ENCODE results near the gene USE1. TPM values are rescaled to one million over a fixed set of nuclear protein-coding genes. Genes with fewer than 3 reads are reported as not detected.

Gene USE1
- total RNA-seq, 4 donors from 2014 or later, result 17.3 to 25.2 (median 21.6) TPM

DNA sequence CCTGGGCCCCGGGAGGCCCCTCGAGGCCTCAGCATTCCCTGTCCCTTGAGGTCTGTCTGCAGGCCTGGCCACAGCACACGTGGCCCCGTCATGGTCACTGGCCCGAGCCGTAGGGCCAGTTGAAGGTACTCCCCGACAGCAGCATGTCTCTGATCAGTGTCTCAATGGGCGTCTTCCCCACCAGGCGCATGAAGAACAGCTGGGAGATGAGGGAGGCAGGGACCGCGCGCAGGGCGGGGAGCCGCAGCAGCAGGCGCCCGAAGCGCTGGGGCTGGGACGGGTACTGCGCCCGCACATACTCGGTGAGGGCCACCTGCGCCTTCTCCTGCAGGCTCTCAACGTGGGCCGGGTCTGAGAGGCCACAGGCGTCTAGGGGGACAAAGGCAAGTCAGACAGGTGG, 17.1 kb downstream of the USE1 start:
- Histone ChIP-seq H3K4me3 (no peak overlapping the region), H3K4me1 (peaks cover 35% of the 10 kb centered on the region), H3K9me3 (no peaks in the 10 kb centered on the region), H3K27ac (no peak overlapping the region), H3K27me3 (no peaks in the 10 kb centered on the region), H3K36me3 (peaks cover 23% of the 10 kb centered on the region)
- WGBS, result 87% methylated on average over 24 of the region's 25 CpGs
- TF ChIP-seq POLR2AphosphoS5 (IDR thresholded peaks at IDR 0.05) (no peak), POLR2A (IDR thresholded peaks at IDR 0.05) (no peak), EP300 (IDR thresholded peaks at IDR 0.05) (no peak)
- TF ChIP-seq, protein P1, sequence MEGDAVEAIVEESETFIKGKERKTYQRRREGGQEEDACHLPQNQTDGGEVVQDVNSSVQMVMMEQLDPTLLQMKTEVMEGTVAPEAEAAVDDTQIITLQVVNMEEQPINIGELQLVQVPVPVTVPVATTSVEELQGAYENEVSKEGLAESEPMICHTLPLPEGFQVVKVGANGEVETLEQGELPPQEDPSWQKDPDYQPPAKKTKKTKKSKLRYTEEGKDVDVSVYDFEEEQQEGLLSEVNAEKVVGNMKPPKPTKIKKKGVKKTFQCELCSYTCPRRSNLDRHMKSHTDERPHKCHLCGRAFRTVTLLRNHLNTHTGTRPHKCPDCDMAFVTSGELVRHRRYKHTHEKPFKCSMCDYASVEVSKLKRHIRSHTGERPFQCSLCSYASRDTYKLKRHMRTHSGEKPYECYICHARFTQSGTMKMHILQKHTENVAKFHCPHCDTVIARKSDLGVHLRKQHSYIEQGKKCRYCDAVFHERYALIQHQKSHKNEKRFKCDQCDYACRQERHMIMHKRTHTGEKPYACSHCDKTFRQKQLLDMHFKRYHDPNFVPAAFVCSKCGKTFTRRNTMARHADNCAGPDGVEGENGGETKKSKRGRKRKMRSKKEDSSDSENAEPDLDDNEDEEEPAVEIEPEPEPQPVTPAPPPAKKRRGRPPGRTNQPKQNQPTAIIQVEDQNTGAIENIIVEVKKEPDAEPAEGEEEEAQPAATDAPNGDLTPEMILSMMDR (IDR thresholded peaks at IDR 0.05), result no peak
- no peak for DNase-seq (ENCODE audit: low spot score in 2 of 2)

DNA sequence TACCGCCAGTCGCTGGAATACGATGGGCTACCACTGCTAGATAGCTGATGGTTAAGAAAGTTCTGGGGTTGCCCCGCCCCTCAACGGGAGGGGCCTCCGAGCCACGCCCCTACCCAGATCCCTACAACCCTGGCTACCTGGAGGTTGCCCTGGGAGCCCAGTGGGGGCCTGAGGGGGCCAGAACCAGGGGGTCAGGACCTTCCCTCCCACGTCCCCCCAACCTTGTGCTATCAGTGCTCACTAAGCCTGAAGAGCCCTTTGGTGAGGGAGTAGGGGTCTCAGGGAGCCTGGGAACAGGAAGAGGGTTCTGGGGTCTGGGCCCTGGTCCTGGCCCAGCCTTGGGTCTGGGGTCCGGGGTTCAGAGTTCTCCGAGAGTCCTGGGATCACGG, 19.7 kb downstream of the USE1 start:
- Histone ChIP-seq H3K4me3 (peak overlapping the region; percentile 59), H3K36me3 (peaks cover 32% of the 10 kb centered on the region), H3K4me1 (peaks cover 30% of the 10 kb centered on the region), H3K27ac (peak overlapping the region; percentile 40), H3K27me3 (no peaks in the 10 kb centered on the region), H3K9me3 (no peaks in the 10 kb centered on the region)
- TF ChIP-seq POLR2AphosphoS5 (IDR thresholded peaks at IDR 0.05) (no peak), POLR2A (IDR thresholded peaks at IDR 0.05) (no peak), EP300 (IDR thresholded peaks at IDR 0.05) (no peak)
- TF ChIP-seq, protein P1 (IDR thresholded peaks at IDR 0.05), result no peak
- DNase-seq (ENCODE audit: low spot score in 2 of 2), result no peak
- 19% methylated on average over 7 of the region's 11 CpGs for WGBS

GRCh38 chr19:17235300-17235970, 20.3 kb downstream of the USE1 start:
- Histone ChIP-seq H3K36me3 (peaks cover 37% of the 10 kb centered on the region), H3K4me3 (peak overlapping the region; percentile 59), H3K9me3 (no peaks in the 10 kb centered on the region), H3K4me1 (peaks cover 30% of the 10 kb centered on the region), H3K27me3 (no peaks in the 10 kb centered on the region), H3K27ac (peak overlapping the region; percentile 40)
- WGBS, result no CpG with 5 or more reads among the region's 80 CpGs
- TF ChIP-seq, protein P1 (IDR thresholded peaks at IDR 0.05), result peak; percentile 19 to 62
- no peak for TF ChIP-seq POLR2AphosphoS5 (IDR thresholded peaks at IDR 0.05)
- DNase-seq (ENCODE audit: low spot score in 2 of 2), result no peak

- 9% methylated on average over 17 of the region's 27 CpGs for WGBS
- peaks cover 30% of the 10 kb centered on the region for H3K4me1 ChIP-seq
- TF ChIP-seq POLR2AphosphoS5 (IDR thresholded peaks at IDR 0.05), result no peak
- TF ChIP-seq EP300 (IDR thresholded peaks at IDR 0.05), result no peak
- TF ChIP-seq POLR2A (IDR thresholded peaks at IDR 0.05), result no peak
- TF ChIP-seq, protein P1 (IDR thresholded peaks at IDR 0.05), result no peak
- no peak for DNase-seq (ENCODE audit: low spot score in 2 of 2)
- peaks cover 45% of the 10 kb centered on the region for H3K36me3 ChIP-seq
- H3K27me3 ChIP-seq, result no peaks in the 10 kb centered on the region
- peak overlapping the region; percentile 59 for H3K4me3 ChIP-seq
- no peaks in the 10 kb centered on the region for H3K9me3 ChIP-seq
- H3K27ac ChIP-seq, result peak overlapping the region; percentile 40
Observed at GRCh38 chr19:17235971-17236777, 21.0 kb downstream of the USE1 start.

DNA sequence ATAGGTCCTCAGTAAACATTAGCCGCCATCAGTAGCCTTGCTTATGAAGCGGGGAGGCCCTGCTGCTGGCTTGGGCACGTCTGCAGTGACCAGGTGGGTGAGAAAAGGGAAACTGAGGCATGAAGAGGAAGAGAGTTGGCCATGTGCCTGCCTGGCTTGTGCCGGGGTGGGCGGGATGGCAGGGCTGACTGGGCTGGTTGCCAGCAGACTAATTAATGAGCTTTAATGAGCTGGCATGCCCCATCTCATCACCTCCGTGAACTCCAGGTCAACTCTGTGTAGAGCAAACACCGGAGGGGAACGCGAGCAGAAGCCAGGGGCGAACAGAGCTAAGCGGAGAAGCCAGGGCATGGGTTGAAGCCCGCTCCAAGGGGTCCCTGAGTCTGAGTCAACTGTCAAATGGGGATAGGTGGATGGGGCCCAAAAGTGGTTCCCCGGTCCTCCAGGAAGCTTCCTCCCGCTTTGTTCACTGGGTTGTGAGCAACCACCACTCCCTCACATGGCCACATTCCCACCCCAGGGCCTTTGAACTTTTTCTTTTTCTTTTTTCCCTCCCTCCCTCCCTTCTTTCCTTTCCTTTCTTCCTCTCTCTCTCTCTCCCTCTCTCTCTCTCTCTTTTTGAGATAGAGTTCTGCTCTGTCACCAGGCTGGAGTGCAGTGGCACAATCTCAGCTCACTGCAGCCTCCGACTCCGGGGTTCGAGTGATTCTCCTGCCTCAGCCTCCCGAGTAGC, 21.8 kb downstream of the USE1 start:
- no peak for DNase-seq (ENCODE audit: low spot score in 2 of 2)
- H3K27ac ChIP-seq, result no peak overlapping the region
- H3K9me3 ChIP-seq, result no peaks in the 10 kb centered on the region
- peaks cover 30% of the 10 kb centered on the region for H3K4me1 ChIP-seq
- 75% methylated on average over 18 of the region's 18 CpGs for WGBS
- no peak overlapping the region for H3K4me3 ChIP-seq
- peaks cover 39% of the 10 kb centered on the region for H3K36me3 ChIP-seq
- H3K27me3 ChIP-seq, result no peaks in the 10 kb centered on the region
- TF ChIP-seq POLR2A (IDR thresholded peaks at IDR 0.05) (no peak), POLR2AphosphoS5 (IDR thresholded peaks at IDR 0.05) (no peak), EP300 (IDR thresholded peaks at IDR 0.05) (no peak)
- TF ChIP-seq, protein P1 (IDR thresholded peaks at IDR 0.05), result no peak
